H1 (cell line): ENCODE measurements around the gene TOP3A. TPM values are rescaled to one million over a fixed set of nuclear protein-coding genes. Genes with fewer than 3 reads are reported as not detected.

Experiments
- CTCF ChIA-PET: fragments of 300-600 bp; sonication (Branson Sonifier 250); formaldehyde crosslinking; loops from one replicate; lab custom pipeline; 2021; ENCODE audit not compliant: partially characterized antibody; lab: Charles Lee
- POLR2A ChIA-PET: fragments of 300-600 bp; sonication (Branson Sonifier 250); formaldehyde crosslinking; loops from one replicate; lab custom pipeline; 2021; ENCODE audit warnings: inconsistent platforms; ENCODE audit not compliant: partially characterized antibody; lab: Charles Lee
- DNase-seq, 2 experiments: peaks; one replicate each; pipeline versions ENCODE4 v3.0.0 to v3.0.0-alpha.2; 2010 to 2022; ENCODE audit warnings: low spot score in 2 of 2, low read depth in 1 of 2, mixed read lengths in 1 of 2
- FAIRE-seq: peaks from 2 replicates; lab custom pipeline; 2011; peaks lifted over from hg19 to GRCh38; lab: Jason Lieb, UNC
- H2AFZ ChIP-seq: 2 replicates; pipeline ENCODE4 v1.8.1; 2012; ENCODE audit warnings: low read length, inconsistent platforms
- H2AK5ac ChIP-seq: 2 replicates; pipeline ENCODE4 v1.6.1; 2013; ENCODE audit warnings: low read depth, low read length
- H2BK120ac ChIP-seq: replicated peaks from 2 replicates; pipeline ENCODE3; 2013; ENCODE audit warnings: low read depth, low read length, inconsistent platforms
- H2BK12ac ChIP-seq: 2 replicates; pipeline ENCODE4 v1.6.1; 2013; ENCODE audit warnings: low read depth, low read length
- H2BK15ac ChIP-seq: 2 replicates; pipeline ENCODE4 v1.6.1; 2013; ENCODE audit warnings: low read length
- H2BK20ac ChIP-seq: 2 replicates; pipeline ENCODE4 v1.6.1; 2013; ENCODE audit warnings: low read length
- H2BK5ac ChIP-seq: 2 replicates; pipeline ENCODE4 v1.6.1; 2013; ENCODE audit warnings: low read depth, low read length
- H3K14ac ChIP-seq: 2 replicates; pipeline ENCODE4 v1.6.1; 2013; ENCODE audit warnings: inconsistent platforms; ENCODE audit not compliant: insufficient read length
- H3K18ac ChIP-seq: 2 replicates; pipeline ENCODE4 v1.6.1; 2013; ENCODE audit warnings: low read length; ENCODE audit errors: extremely low read depth
- H3K23ac ChIP-seq: 2 replicates; pipeline ENCODE4 v1.6.1; 2013; ENCODE audit warnings: inconsistent platforms; ENCODE audit not compliant: insufficient read length
- H3K23me2 ChIP-seq: 2 replicates; pipeline ENCODE4 v1.6.1; 2013; ENCODE audit warnings: low read depth, low read length
- H3K27ac ChIP-seq: 2 replicates; pipeline ENCODE4 v1.6.1; 2011; ENCODE audit warnings: low read depth, low read length, inconsistent platforms
- H3K27me3 ChIP-seq, 4 experiments: replicated peaks in 1 of 4; 1 replicate in 1 of 4; 2 replicates in 3 of 4; pipeline versions ENCODE4 v1.6.1 to v1.8.1; 2011 to 2013; ENCODE audit warnings: low read length in 3 of 4, mild to moderate bottlenecking in 3 of 4, inconsistent platforms in 2 of 4, mixed read lengths in 2 of 4, moderate library complexity in 1 of 4; ENCODE audit not compliant: control insufficient read depth in 3 of 4, insufficient read depth in 3 of 4; ENCODE audit errors: extremely low read depth in 1 of 4
- H3K36me3 ChIP-seq, 4 experiments: 2 replicates each; pipeline versions ENCODE4 v1.6.1 to v1.8.1; 2011 to 2013; ENCODE audit warnings: mild to moderate bottlenecking in 4 of 4, low read length in 3 of 4, moderate library complexity in 2 of 4, control low read depth in 1 of 4, inconsistent platforms in 1 of 4; ENCODE audit not compliant: insufficient read depth in 4 of 4, control insufficient read depth in 2 of 4
- H3K4ac ChIP-seq: replicated peaks from 2 replicates; pipeline ENCODE3; 2013; ENCODE audit warnings: low read length, low read depth, mixed read lengths, inconsistent platforms; ENCODE audit not compliant: insufficient read length
- H3K4me1 ChIP-seq, 4 experiments: replicated peaks in 1 of 4; 1 replicate in 1 of 4; 2 replicates in 3 of 4; pipeline versions ENCODE4 v1.6.1 to v1.8.1; 2011 to 2013; ENCODE audit warnings: low read length in 3 of 4, inconsistent platforms in 2 of 4, mixed read lengths in 1 of 4; ENCODE audit not compliant: insufficient read depth in 4 of 4, control insufficient read depth in 3 of 4
- H3K4me2 ChIP-seq, 2 experiments: 2 replicates each; pipeline versions ENCODE4 v1.6.1 to v1.8.1; 2011 to 2013; ENCODE audit warnings: low read depth in 2 of 2, low read length in 2 of 2, control low read depth in 1 of 2, inconsistent platforms in 1 of 2, mild to moderate bottlenecking in 1 of 2; ENCODE audit not compliant: insufficient read depth in 1 of 2
- H3K4me3 ChIP-seq, 4 experiments: fragments of 200-600, 300-600 bp in 1 of 4; sonication (generic), shearing (Covaris generic), sonication (Bioruptor Twin) in 1 of 4; 2 replicates each; pipeline versions ENCODE4 v1.5.1 to v1.8.1; 2011 to 2016; ENCODE audit warnings: low read length in 4 of 4, low read depth in 3 of 4, control low read depth in 2 of 4, inconsistent platforms in 2 of 4, mild to moderate bottlenecking in 2 of 4, mixed read lengths in 1 of 4, moderate library complexity in 1 of 4; ENCODE audit not compliant: insufficient read depth in 2 of 4; ENCODE audit errors: extremely low read depth in 1 of 4
- H3K56ac ChIP-seq: replicated peaks from 2 replicates; pipeline ENCODE3; 2013; ENCODE audit warnings: low read depth, mild to moderate bottlenecking, mixed read lengths, low read length, inconsistent platforms; ENCODE audit not compliant: insufficient read length
- H3K79me1 ChIP-seq: 2 replicates; pipeline ENCODE4 v1.6.1; 2013; ENCODE audit warnings: low read depth, low read length, control low read depth
- H3K79me2 ChIP-seq, 2 experiments: 2 replicates each; pipeline versions ENCODE4 v1.6.1 to v1.8.1; 2012 to 2013; ENCODE audit warnings: low read length in 2 of 2, mild to moderate bottlenecking in 2 of 2, inconsistent platforms in 1 of 2; ENCODE audit not compliant: insufficient read depth in 2 of 2, control insufficient read depth in 1 of 2
- H3K9ac ChIP-seq, 4 experiments: replicated peaks in 1 of 4; 1 replicate in 1 of 4; 2 replicates in 3 of 4; pipeline versions ENCODE4 v1.6.1 to v1.8.1; 2011 to 2013; ENCODE audit warnings: low read depth in 3 of 4, low read length in 3 of 4, control low read depth in 2 of 4, mild to moderate bottlenecking in 2 of 4, moderate library complexity in 2 of 4, inconsistent platforms in 1 of 4; ENCODE audit errors: extremely low read depth in 1 of 4
- H3K9me3 ChIP-seq, 2 experiments: 2 replicates each; pipeline versions ENCODE4 v1.6.1 to v1.8.1; 2012 to 2013; ENCODE audit warnings: mild to moderate bottlenecking in 2 of 2, moderate library complexity in 2 of 2, control low read depth in 1 of 2, inconsistent platforms in 1 of 2, low read depth in 1 of 2, low read length in 1 of 2, mixed read lengths in 1 of 2; ENCODE audit not compliant: insufficient read depth in 2 of 2
- H4K20me1 ChIP-seq, 2 experiments: replicated peaks in 1 of 2; 2 replicates each; pipeline versions ENCODE3 to v1.8.1; 2011 to 2013; ENCODE audit warnings: inconsistent platforms in 2 of 2, low read length in 2 of 2, mild to moderate bottlenecking in 1 of 2; ENCODE audit not compliant: insufficient read depth in 2 of 2, control insufficient read depth in 1 of 2
- H4K5ac ChIP-seq: 2 replicates; pipeline ENCODE4 v1.6.1; 2013; ENCODE audit warnings: low read length, low read depth, mixed read lengths, inconsistent platforms; ENCODE audit not compliant: insufficient read length
- H4K8ac ChIP-seq: 2 replicates; pipeline ENCODE4 v1.8.0; 2013; ENCODE audit warnings: mild to moderate bottlenecking, moderate library complexity, low read length, inconsistent platforms; ENCODE audit not compliant: insufficient read depth; ENCODE audit errors: extremely low read depth
- H4K91ac ChIP-seq: replicated peaks from 2 replicates; pipeline ENCODE3; 2013; ENCODE audit warnings: low read length, mixed read lengths, inconsistent platforms; ENCODE audit not compliant: insufficient read length
- CTBP2 ChIP-seq: IDR thresholded peaks from 2 replicates; pipeline ENCODE4 v1.7.0; 2011; ENCODE audit warnings: borderline replicate concordance, mild to moderate bottlenecking, moderate library complexity, mixed read lengths, low read length; ENCODE audit not compliant: insufficient read depth, insufficient read length
- FOSL1 ChIP-seq: IDR thresholded peaks from 2 replicates; pipeline ENCODE4 v1.6.1; 2011; ENCODE audit warnings: mild to moderate bottlenecking, low read depth, low read length, moderate library complexity; ENCODE audit not compliant: insufficient read depth
- KDM1A ChIP-seq: fragments of 200-600, 300-600 bp; sonication (generic); IDR thresholded peaks from 2 replicates; pipeline ENCODE4 v1.7.1; 2016; ENCODE audit warnings: mild to moderate bottlenecking, low read length, borderline replicate concordance
- POLR2AphosphoS5 ChIP-seq: IDR thresholded peaks from 2 replicates; pipeline ENCODE4 v1.6.1; 2011; ENCODE audit warnings: low read depth, low read length
- RAD21 ChIP-seq, 2 experiments: IDR thresholded peaks in 1 of 2; conservative IDR thresholded peaks in 1 of 2; 2 replicates each; pipeline ENCODE4 v1.6.1; 2011; ENCODE audit warnings: low read depth in 2 of 2, low read length in 2 of 2, improper control_type of control experiment in 1 of 2, inconsistent platforms in 1 of 2, mild to moderate bottlenecking in 1 of 2, moderate library complexity in 1 of 2
- TAF1 ChIP-seq: IDR thresholded peaks from 2 replicates; pipeline ENCODE4 v1.6.1; 2011; ENCODE audit warnings: mild to moderate bottlenecking, low read depth, low read length
- WGBS, 2 experiments: shearing (Covaris generic) in 1 of 2; methylation state at CpG; one replicate each; pipeline versions ENCODE4 v1.1.6 to v1.1.7; 2013 to 2015; ENCODE audit warnings: low lambda C conversion rate in 2 of 2, mixed read lengths in 2 of 2, inconsistent platforms in 1 of 2, low coverage in 1 of 2, missing lambda C conversion rate in 1 of 2; ENCODE audit not compliant: insufficient replicate concordance in 2 of 2, insufficient coverage in 1 of 2, insufficient read length in 1 of 2; ENCODE audit errors: extremely low coverage in 1 of 2, missing lambda C conversion rate in 1 of 2; 5-methylcytosine and 5-hydroxymethylcytosine counted together
- polyA plus RNA-seq, 7 experiments: library from polyadenylated mRNA; depleted of rRNA in 3 of 7; stranded (reverse) in 5 of 7; unstranded in 2 of 7; fragments of >200 nt in 5 of 7; fragments of 200-250 nt in 2 of 7; gene quantifications; 1 replicate in 5 of 7; 2 replicates in 1 of 7; 4 replicates in 1 of 7; pipeline versions ENCODE4 v1.2.1 to v1.2.3, GENCODE V29; 2011 to 2013; ENCODE audit warnings: missing spikeins in 2 of 7, mixed read lengths in 2 of 7
- total RNA-seq: library from RNA; stranded (reverse); fragmentation: NEBNext Ultra II Directional; extraction: Animal tissue kit (Norgen Biotek cat#: 25700); gene quantifications from 2 replicates; pipeline ENCODE4 v1.2.1, GENCODE V29; 2021

TOP3A gene
- total and polyA plus RNA-seq, 2 of the 8 experiments (the other 6 are each of a cell fraction or from before 2014, with no cell fraction given): 23.4 to 54.3 TPM

DNA sequence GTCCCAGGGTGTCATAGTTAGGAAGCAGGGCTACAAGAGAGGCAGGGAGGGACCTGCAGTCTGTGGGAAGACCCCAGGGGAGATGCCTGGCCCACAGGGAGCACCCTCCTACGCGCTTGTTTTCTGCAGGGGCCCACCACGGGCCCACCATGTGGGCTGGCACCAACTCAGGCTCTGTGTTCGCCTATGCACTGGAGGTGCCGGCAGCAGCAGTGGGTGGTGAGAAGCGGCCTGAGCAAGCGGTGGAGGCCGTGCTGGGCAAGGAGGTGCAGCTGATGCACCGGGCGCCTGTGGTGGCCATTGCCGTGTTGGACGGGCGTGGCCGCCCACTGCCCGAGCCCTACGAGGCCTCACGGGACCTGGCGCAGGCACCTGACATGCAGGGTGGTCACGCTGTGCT, 74.3 kb downstream of the TOP3A start:
- H3K27me3 ChIP-seq: peaks cover 0 to 2% (median 0%) of the 10 kb centered on the region in 4 experiments; a peak in 1 of 7 replicates
- no peak overlapping the region for H3K14ac ChIP-seq
- no peak overlapping the region for H3K4me3 ChIP-seq
- H3K4me2 ChIP-seq: no peak overlapping the region
- no peak overlapping the region for H3K4ac ChIP-seq
- H3K23me2 ChIP-seq: no peaks in the 10 kb centered on the region
- H3K79me2 ChIP-seq: no peaks in the 10 kb centered on the region
- DNase-seq (no peak), FAIRE-seq (no peak)
- no peak overlapping the region for H2BK15ac ChIP-seq
- no peak overlapping the region for H3K27ac ChIP-seq
- H3K23ac ChIP-seq: no peak overlapping the region
- no peak overlapping the region for H2BK120ac ChIP-seq
- no peaks in the 10 kb centered on the region; a peak in 1 of 7 replicates for H3K4me1 ChIP-seq
- no peak overlapping the region for H2AK5ac ChIP-seq
- H4K5ac ChIP-seq: no peak overlapping the region
- ChIA-PET POLR2A (interaction anchor here (1.1 to 13.9 kb wide), 5 partner anchors 9 to 74 kb away, joined by 4 to 171 read pairs (median 4); partner anchors contain the start of genes FLII, MIEF2, SMCR8 and TOP3A), CTCF (interaction anchor here (0.9 to 2.9 kb wide), 5 partner anchors 8 to 25 kb away, joined by 3 to 18 read pairs (median 5); no protein-coding TSS in a partner anchor)
- peak overlapping the region; percentile 21; the same call in 1 of the 2 replicates for H4K8ac ChIP-seq
- peaks cover 21 to 57% (median 49%) of the 10 kb centered on the region in 4 experiments for H3K36me3 ChIP-seq
- no peak overlapping the region for H2BK20ac ChIP-seq
- TF ChIP-seq CTBP2 (no peak), KDM1A (no peak), TAF1 (no peak), FOSL1 (no peak), POLR2AphosphoS5 (no peak), RAD21 (IDR thresholded peaks at IDR 0.05 in 1 of 2, conservative IDR thresholded peaks at IDR 0.05 in 1 of 2; ENCODE audit: low read depth in 2 of 2, low read length in 2 of 2) (no peak)
- no peak overlapping the region for H3K18ac ChIP-seq
- no peak overlapping the region for H2BK12ac ChIP-seq
- no peaks in the 10 kb centered on the region for H3K9me3 ChIP-seq
- WGBS, 2 experiments: 95% methylated on average over 19 of the region's 19 CpGs; no CpG with 5 or more reads in 1 of the 2 experiments
- H2AFZ ChIP-seq: no peak overlapping the region
- no peak overlapping the region for H2BK5ac ChIP-seq
- H3K56ac ChIP-seq: no peak overlapping the region
- H4K91ac ChIP-seq: no peak overlapping the region
- peaks cover 7 to 22% of the 10 kb centered on the region in 2 experiments for H4K20me1 ChIP-seq
- no peak overlapping the region for H3K9ac ChIP-seq
- no peaks in the 10 kb centered on the region for H3K79me1 ChIP-seq
